ENCODE results near the gene TCEAL5.
"Not testable (repeated sequence)": the region's sequence is repeated elsewhere in the genome, so short reads cannot be mapped to it uniquely, and the experiment has no call there.

Gene TCEAL5

GRCh38 chrX:103253608-103254007 is 22.9 kb downstream of the TCEAL5 start:
- peak overlapping the region; percentile 72 for H3K27ac ChIP-seq
- no peak for TF ChIP-seq CTCF (IDR thresholded peaks at IDR 0.05)

GRCh38 chrX:103250977-103251376 is 25.6 kb downstream of the TCEAL5 start:
- TF ChIP-seq ZFX (IDR thresholded peaks at IDR 0.05; ENCODE audit: borderline replicate concordance), result no peak
- no peak for TF ChIP-seq CTCF (IDR thresholded peaks at IDR 0.05)
- no peak overlapping the region for H3K27ac ChIP-seq

- TF ChIP-seq CTCF (IDR thresholded peaks at IDR 0.05), result no peak
- no peak for TF ChIP-seq ZFX (IDR thresholded peaks at IDR 0.05; ENCODE audit: borderline replicate concordance)
- no peak overlapping the region for H3K27ac ChIP-seq
These were observed 26.7 kb downstream of the TCEAL5 start for GRCh38 chrX:103249805-103250204.

DNA sequence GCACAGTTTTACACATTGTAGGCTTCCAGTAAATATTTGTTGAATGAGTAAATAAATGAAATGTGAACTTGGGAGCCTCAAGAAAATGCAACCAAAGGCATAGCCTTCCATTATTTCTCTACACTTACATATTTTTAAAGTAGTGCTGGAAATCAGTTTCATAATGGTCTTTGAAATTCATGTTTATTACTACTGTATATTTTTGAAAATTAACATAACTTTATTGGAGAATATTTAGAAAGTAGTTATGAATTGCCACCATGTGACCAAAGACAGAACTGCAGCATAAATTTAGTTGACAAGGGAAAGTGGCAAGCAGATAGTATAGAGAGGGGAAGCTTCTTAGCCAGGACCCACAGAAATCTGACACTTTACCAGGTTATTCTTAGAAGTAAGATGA is 28.0 kb downstream of the TCEAL5 start:
- no peak overlapping the region for H3K27ac ChIP-seq
- TF ChIP-seq ZFX (IDR thresholded peaks at IDR 0.05; ENCODE audit: borderline replicate concordance) (no peak), CTCF (IDR thresholded peaks at IDR 0.05) (peak; percentile 47)

- H3K27ac ChIP-seq, result no peak overlapping the region
- TF ChIP-seq CTCF (IDR thresholded peaks at IDR 0.05) (no peak), ZFX (IDR thresholded peaks at IDR 0.05; ENCODE audit: borderline replicate concordance) (no peak)
These were observed 36.4 kb downstream of the TCEAL5 start for GRCh38 chrX:103240155-103240554.

DNA sequence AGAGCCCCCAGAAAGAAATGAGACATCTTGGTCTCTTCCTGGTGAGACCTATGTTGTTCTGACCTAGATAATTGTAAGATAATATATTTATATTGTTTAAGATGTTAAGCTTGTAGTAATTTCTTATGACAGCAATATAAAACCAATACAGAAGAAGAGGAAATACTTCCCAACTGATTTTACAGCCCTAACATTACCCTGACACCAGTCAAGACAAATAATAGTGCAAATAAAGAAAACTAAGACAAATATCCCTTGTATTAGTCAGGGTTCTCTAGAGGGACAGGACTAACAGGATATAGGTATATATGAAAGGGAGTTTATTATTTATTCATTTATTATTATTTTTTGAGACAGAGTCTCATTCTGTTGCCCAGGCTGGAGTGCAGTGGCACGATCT is 40.3 kb downstream of the TCEAL5 start:
- H3K27ac ChIP-seq, result no peak overlapping the region
- no peak for TF ChIP-seq ZFX (IDR thresholded peaks at IDR 0.05; ENCODE audit: borderline replicate concordance)
- no peak for TF ChIP-seq CTCF (IDR thresholded peaks at IDR 0.05)

GRCh38 chrX:103235608-103236007 is 40.9 kb downstream of the TCEAL5 start:
- H3K27ac ChIP-seq, result not testable (repeated sequence)

- TF ChIP-seq ZFX (IDR thresholded peaks at IDR 0.05; ENCODE audit: borderline replicate concordance), result no peak
- TF ChIP-seq CTCF (IDR thresholded peaks at IDR 0.05), result no peak
- H3K27ac ChIP-seq, result no peak overlapping the region
These were observed 41.7 kb downstream of the TCEAL5 start for GRCh38 chrX:103234869-103235268.
